ENCODE results near the gene TTC34. TPM values are rescaled to one million over a fixed set of nuclear protein-coding genes. Genes with fewer than 3 reads are reported as not detected.

Gene TTC34
- total and polyA plus RNA-seq, 2 experiments from 2014 or later = 0.08 to 0.35 TPM

DNA sequence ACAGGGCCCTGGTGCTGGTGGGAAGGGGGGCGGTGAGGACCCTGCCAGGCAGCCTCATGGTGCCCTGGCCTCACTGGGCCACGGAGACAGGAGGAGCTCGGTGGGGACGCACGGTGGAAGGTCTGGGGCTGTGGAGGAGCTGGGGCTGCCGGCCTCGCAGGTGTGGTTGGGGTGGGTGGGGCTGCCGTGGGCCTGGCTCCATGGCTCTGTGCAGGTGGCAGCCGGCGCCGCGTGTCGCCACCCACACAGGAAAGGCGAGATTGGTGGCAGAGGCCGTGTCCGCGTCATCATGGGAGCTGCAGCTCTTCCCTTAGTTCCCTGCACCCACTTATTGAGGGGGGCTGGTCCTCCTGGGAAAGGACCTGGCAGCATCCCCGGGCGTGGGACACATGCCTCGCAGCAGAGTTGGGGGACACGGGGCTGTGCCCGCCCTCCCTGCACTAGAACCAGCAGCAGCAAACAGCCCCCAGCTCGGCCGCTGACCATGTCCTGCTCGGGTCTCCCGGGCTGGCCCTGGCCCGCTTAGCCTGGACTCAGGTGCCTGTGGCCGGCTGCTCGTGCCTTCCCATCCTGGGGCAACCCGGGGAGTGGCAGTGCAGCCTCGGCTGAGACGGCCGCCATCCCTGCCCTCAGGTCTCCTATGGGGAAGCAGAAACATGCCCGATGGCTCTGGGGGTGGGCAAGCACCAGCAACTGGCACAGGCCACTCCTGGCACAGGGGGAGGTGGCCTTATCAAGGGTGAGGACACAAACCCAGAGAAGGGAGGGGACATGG lies 7.5 kb upstream of the TTC34 start:
- no peak for DNase-seq (ENCODE audit: low spot score)
- no peak for ATAC-seq
- H4K20me1 ChIP-seq (replicated peaks; ENCODE audit: insufficient read depth) = no peaks in the 10 kb centered on the region
- H3K79me2 ChIP-seq (replicated peaks; ENCODE audit: insufficient read depth) = no peaks in the 10 kb centered on the region
- Mint-ChIP-seq H3K27me3 (ENCODE audit: insufficient read depth, low read depth, poor library complexity) (no peaks in the 10 kb centered on the region), H3K4me1 (no peaks in the 10 kb centered on the region), H3K27ac (no peak overlapping the region), H3K36me3 (ENCODE audit: low read depth) (peaks cover 15% of the 10 kb centered on the region; the same call in 2 of the 3 replicates), H3K4me3 (no peak overlapping the region), H3K9me3 (peaks cover 66% of the 10 kb centered on the region)
- H3K4me1 ChIP-seq (ENCODE audit: insufficient read depth) = no peaks in the 10 kb centered on the region
- H3K4me3 ChIP-seq = no peak overlapping the region
- H3F3A ChIP-seq (replicated peaks; ENCODE audit: low read depth) = no peaks in the 10 kb centered on the region
- no peak for TF ChIP-seq ZNF114 (CRISPR knock-in tag; IDR thresholded peaks at IDR 0.05)
- TF ChIP-seq CREB1 (CRISPR knock-in tag; IDR thresholded peaks at IDR 0.05; ENCODE audit: low read depth) = no peak
- TF ChIP-seq, protein P1, sequence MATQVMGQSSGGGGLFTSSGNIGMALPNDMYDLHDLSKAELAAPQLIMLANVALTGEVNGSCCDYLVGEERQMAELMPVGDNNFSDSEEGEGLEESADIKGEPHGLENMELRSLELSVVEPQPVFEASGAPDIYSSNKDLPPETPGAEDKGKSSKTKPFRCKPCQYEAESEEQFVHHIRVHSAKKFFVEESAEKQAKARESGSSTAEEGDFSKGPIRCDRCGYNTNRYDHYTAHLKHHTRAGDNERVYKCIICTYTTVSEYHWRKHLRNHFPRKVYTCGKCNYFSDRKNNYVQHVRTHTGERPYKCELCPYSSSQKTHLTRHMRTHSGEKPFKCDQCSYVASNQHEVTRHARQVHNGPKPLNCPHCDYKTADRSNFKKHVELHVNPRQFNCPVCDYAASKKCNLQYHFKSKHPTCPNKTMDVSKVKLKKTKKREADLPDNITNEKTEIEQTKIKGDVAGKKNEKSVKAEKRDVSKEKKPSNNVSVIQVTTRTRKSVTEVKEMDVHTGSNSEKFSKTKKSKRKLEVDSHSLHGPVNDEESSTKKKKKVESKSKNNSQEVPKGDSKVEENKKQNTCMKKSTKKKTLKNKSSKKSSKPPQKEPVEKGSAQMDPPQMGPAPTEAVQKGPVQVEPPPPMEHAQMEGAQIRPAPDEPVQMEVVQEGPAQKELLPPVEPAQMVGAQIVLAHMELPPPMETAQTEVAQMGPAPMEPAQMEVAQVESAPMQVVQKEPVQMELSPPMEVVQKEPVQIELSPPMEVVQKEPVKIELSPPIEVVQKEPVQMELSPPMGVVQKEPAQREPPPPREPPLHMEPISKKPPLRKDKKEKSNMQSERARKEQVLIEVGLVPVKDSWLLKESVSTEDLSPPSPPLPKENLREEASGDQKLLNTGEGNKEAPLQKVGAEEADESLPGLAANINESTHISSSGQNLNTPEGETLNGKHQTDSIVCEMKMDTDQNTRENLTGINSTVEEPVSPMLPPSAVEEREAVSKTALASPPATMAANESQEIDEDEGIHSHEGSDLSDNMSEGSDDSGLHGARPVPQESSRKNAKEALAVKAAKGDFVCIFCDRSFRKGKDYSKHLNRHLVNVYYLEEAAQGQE (IDR thresholded peaks at IDR 0.05; ENCODE audit: unreplicated experiment) = no peak
- TF ChIP-seq STAT1 (IDR thresholded peaks at IDR 0.05; ENCODE audit: unreplicated experiment) = no peak
- TF ChIP-seq, protein P2, sequence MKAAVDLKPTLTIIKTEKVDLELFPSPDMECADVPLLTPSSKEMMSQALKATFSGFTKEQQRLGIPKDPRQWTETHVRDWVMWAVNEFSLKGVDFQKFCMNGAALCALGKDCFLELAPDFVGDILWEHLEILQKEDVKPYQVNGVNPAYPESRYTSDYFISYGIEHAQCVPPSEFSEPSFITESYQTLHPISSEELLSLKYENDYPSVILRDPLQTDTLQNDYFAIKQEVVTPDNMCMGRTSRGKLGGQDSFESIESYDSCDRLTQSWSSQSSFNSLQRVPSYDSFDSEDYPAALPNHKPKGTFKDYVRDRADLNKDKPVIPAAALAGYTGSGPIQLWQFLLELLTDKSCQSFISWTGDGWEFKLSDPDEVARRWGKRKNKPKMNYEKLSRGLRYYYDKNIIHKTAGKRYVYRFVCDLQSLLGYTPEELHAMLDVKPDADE (IDR thresholded peaks at IDR 0.05) = no peak
- TF ChIP-seq, protein P3, sequence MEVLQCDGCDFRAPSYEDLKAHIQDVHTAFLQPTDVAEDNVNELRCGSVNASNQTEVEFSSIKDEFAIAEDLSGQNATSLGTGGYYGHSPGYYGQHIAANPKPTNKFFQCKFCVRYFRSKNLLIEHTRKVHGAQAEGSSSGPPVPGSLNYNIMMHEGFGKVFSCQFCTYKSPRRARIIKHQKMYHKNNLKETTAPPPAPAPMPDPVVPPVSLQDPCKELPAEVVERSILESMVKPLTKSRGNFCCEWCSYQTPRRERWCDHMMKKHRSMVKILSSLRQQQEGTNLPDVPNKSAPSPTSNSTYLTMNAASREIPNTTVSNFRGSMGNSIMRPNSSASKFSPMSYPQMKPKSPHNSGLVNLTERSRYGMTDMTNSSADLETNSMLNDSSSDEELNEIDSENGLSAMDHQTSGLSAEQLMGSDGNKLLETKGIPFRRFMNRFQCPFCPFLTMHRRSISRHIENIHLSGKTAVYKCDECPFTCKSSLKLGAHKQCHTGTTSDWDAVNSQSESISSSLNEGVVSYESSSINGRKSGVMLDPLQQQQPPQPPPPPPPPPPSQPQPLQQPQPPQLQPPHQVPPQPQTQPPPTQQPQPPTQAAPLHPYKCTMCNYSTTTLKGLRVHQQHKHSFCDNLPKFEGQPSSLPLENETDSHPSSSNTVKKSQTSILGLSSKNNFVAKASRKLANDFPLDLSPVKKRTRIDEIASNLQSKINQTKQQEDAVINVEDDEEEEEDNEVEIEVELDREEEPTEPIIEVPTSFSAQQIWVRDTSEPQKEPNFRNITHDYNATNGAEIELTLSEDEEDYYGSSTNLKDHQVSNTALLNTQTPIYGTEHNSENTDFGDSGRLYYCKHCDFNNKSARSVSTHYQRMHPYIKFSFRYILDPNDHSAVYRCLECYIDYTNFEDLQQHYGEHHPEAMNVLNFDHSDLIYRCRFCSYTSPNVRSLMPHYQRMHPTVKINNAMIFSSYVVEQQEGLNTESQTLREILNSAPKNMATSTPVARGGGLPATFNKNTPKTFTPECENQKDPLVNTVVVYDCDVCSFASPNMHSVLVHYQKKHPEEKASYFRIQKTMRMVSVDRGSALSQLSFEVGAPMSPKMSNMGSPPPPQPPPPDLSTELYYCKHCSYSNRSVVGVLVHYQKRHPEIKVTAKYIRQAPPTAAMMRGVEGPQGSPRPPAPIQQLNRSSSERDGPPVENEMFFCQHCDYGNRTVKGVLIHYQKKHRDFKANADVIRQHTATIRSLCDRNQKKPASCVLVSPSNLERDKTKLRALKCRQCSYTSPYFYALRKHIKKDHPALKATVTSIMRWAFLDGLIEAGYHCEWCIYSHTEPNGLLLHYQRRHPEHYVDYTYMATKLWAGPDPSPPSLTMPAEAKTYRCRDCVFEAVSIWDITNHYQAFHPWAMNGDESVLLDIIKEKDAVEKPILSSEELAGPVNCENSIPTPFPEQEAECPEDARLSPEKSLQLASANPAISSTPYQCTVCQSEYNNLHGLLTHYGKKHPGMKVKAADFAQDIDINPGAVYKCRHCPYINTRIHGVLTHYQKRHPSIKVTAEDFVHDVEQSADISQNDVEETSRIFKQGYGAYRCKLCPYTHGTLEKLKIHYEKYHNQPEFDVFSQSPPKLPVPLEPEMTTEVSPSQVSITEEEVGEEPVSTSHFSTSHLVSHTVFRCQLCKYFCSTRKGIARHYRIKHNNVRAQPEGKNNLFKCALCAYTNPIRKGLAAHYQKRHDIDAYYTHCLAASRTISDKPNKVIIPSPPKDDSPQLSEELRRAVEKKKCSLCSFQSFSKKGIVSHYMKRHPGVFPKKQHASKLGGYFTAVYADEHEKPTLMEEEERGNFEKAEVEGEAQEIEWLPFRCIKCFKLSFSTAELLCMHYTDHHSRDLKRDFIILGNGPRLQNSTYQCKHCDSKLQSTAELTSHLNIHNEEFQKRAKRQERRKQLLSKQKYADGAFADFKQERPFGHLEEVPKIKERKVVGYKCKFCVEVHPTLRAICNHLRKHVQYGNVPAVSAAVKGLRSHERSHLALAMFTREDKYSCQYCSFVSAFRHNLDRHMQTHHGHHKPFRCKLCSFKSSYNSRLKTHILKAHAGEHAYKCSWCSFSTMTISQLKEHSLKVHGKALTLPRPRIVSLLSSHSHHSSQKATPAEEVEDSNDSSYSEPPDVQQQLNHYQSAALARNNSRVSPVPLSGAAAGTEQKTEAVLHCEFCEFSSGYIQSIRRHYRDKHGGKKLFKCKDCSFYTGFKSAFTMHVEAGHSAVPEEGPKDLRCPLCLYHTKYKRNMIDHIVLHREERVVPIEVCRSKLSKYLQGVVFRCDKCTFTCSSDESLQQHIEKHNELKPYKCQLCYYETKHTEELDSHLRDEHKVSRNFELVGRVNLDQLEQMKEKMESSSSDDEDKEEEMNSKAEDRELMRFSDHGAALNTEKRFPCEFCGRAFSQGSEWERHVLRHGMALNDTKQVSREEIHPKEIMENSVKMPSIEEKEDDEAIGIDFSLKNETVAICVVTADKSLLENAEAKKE (CRISPR knock-in tag; IDR thresholded peaks at IDR 0.05) = no peak
- no peak for TF ChIP-seq JUNB (IDR thresholded peaks at IDR 0.05; ENCODE audit: unreplicated experiment)
- no peak for TF ChIP-seq POLR2AphosphoS5 (IDR thresholded peaks at IDR 0.05; ENCODE audit: low read depth)
- no peak for TF ChIP-seq EZH2phosphoT487 (IDR thresholded peaks at IDR 0.05; ENCODE audit: unreplicated experiment)
- no peak for TF ChIP-seq ZNF331 (CRISPR knock-in tag; IDR thresholded peaks at IDR 0.05; ENCODE audit: low read depth)
- TF ChIP-seq, protein P4, sequence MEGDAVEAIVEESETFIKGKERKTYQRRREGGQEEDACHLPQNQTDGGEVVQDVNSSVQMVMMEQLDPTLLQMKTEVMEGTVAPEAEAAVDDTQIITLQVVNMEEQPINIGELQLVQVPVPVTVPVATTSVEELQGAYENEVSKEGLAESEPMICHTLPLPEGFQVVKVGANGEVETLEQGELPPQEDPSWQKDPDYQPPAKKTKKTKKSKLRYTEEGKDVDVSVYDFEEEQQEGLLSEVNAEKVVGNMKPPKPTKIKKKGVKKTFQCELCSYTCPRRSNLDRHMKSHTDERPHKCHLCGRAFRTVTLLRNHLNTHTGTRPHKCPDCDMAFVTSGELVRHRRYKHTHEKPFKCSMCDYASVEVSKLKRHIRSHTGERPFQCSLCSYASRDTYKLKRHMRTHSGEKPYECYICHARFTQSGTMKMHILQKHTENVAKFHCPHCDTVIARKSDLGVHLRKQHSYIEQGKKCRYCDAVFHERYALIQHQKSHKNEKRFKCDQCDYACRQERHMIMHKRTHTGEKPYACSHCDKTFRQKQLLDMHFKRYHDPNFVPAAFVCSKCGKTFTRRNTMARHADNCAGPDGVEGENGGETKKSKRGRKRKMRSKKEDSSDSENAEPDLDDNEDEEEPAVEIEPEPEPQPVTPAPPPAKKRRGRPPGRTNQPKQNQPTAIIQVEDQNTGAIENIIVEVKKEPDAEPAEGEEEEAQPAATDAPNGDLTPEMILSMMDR (conservative IDR thresholded peaks at IDR 0.05; ENCODE audit: low read depth in 2 of 2) = no peak
- no peak for TF ChIP-seq EZH2 (IDR thresholded peaks at IDR 0.05; ENCODE audit: low read depth, unreplicated experiment)
- H3K27ac ChIP-seq (ENCODE audit: low read depth) = no peak overlapping the region
- H2AFZ ChIP-seq = no peak overlapping the region
- no peaks in the 10 kb centered on the region for H3K27me3 ChIP-seq (ENCODE audit: insufficient read depth)
- no peak overlapping the region for H3K4me2 ChIP-seq
- H3K9me2 ChIP-seq (ENCODE audit: insufficient read depth) = no peaks in the 10 kb centered on the region
- no peaks in the 10 kb centered on the region for H3K36me3 ChIP-seq (ENCODE audit: insufficient read depth)
